Activated CD4-positive, CD25-positive, alpha-beta regulatory T cell treated with anti-CD3 and anti-CD28 coated beads, Interleukin-2, amount 50 U/mL, for 24 hours (primary cell): ENCODE measurements around the gene RASL12.
"Not testable (repeated sequence)": the region's sequence is repeated elsewhere in the genome, so short reads cannot be mapped to it uniquely, and the experiment has no call there.

ENCODE experiments used
- ATAC-seq, 2 donors: fragments of 150-1000 bp; cut with Tn5 transposase; one replicate each; pipeline ENCODE4 v1.10.0; 2021; ENCODE audit warnings: mild to moderate bottlenecking in 1 of 2, moderate library complexity in 1 of 2

The RASL12 gene

DNA sequence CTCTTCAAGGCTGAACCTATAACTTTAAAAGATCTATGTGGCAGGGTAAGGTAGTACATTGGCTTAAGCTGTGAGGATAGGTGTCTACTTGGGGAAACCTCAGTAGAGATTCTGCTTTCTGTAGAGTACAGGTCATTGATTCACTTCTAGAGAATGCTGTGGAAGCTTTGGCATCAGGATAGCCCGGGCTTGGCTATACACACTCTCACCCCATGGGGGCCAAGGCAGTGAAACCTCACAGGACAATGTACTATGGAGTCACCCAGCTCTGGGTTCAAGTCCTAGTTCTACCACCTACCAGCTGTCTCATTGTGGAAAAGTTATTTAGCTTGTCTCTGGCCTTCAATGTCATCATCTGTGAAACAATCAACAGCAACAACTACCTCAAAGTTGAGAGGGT lies 47.4 kb downstream of the RASL12 start:
- ATAC-seq = no peak

DNA sequence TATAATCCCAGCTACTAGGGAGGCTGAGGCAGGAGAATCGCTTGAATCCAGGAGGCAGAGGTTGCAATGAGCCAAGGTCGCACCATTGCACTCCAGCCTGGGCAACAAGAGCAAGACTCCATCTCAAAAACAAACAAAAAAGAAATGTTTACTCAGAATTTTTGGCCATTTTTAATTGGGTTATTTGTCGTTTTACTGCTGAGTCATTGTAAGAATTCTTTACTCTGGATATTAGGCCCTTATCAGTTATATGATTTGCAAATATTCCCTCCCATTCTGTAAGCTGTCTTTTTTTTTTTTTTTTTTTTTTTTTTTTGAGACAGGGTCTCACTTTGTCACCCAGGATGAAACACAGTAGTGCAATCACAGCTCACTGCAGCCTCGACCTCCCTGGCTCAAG lies 56.6 kb downstream of the RASL12 start:
- ATAC-seq = not testable (repeated sequence)

DNA sequence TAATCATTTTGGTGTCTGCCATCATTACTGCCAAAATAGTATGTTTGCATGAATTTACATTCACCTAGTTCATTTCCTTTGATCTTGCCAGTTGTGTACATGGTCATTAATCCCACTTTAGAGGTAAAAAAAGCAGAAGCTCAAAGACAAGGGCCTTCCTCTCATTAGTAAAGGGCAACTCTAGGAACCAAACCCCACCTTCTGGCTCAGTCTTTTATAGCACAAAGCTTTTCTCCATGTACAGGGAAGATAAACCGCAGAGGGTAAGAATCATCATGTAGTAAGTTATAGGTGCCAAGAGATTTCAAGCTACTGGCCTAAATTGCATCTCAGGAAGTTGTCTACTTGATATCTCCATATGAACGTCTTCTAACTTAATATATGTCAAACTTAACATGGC lies 58.8 kb downstream of the RASL12 start:
- no peak for ATAC-seq

DNA sequence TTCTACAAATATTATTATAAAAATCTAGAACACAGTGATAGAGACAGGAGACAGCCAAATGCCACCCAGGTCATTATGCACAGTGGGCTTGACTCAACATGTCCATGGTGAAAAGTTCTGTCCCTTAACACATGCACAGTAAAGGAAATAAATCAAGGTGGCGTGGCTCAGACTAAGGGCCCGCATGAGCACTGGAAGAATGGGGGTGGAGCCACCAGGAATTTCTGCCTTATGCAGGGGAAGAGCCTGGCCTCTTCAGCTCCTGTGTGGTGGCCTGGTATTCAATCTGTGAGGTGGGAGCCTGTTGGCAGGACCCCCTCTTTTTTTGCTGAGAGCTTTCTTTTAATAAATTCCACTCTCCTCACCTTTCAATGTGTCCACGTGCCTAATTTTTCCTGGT lies 60.9 kb downstream of the RASL12 start:
- ATAC-seq = no peak

DNA sequence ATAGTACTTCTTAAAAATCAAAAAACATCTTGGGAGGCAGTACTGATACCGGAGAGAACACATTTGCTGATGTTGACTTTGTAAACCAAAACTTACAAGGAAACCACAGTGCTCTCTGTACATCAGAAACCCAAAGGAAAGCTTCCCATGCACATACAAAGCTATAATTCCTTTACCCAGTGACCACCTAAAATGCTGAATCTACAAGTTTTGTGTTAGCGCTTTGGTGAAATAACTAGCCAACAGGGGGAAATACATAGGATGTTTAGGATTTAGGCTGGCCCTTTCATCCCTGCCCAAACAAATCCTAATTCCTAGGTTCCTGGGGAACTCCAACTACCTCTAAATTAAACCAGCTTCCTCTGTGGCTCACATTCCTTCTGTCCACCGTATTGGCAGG lies 62.8 kb downstream of the RASL12 start:
- ATAC-seq = no peak
